GM19452 (cell line): ENCODE measurements around the gene EPGN.

Experiments used
- ATAC-seq: cut with Tn5 transposase; IDR thresholded peaks from one replicate; pipeline ENCODE4 v1.9.1; 2021; ENCODE audit not compliant: unreplicated experiment

EPGN gene

GRCh38 chr4:74309223-74309622 lies 953 bp downstream of the EPGN start:
- no peak for ATAC-seq

DNA sequence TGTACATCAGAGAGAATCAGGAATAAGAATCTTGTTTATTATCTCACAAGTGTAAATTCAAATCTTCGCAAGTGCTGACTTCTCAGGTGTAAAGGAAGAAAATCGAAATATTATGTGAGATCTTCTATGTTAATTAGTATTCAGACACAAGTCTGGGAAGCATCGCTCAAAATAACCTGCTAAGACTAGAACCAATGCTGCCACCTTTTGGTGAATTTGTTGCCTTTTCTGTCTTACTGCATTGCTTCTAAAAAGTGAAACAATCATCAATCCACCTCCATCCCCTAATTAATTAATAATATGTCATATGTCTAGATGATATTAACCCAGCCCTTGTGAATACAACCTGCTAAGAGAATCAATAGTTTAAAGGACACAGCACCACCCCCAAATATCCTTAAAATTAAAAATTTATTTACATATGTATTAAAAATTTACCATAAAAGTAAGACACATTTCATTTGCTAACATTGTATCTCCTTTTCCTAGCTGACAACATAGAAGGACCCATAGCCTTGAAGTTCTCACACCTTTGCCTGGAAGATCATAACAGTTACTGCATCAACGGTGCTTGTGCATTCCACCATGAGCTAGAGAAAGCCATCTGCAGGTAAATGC lies 3.5 kb downstream of the EPGN start:
- ATAC-seq = no peak

DNA sequence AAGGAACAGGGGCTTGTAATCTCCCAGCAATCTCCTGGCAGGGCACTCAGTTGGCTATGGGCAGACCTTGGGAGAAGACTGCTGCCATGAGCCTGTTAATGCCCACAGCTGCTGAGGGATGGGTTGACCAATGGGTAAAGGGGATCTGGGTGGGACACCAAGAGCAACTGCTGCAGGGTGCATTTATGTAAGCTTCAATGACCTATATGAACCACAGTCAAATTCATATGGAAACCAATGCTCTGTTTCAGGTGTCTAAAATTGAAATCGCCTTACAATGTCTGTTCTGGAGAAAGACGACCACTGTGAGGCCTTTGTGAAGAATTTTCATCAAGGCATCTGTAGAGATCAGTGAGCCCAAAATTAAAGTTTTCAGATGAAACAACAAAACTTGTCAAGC lies 6.1 kb downstream of the EPGN start:
- no peak for ATAC-seq

GRCh38 chr4:74314944-74315343 lies 6.7 kb downstream of the EPGN start:
- ATAC-seq = no peak

DNA sequence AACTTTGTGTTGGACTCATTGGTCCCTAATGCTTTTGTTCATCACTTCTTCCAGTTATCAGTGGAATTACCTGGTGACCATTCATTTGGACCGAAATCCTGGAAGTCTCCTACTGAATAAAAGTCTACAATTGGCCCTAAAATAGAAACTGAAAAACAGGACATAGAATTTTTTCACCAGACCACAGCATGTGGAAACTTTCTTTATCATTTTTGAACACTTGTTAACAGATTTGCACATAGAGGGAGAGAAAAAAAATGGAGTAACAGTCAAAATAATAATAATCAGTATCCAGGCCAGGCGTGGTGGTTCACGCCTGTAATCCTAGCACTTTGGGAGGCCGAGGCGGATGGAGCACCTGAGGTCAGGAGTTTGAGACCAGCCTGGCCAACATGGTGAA lies 7.1 kb downstream of the EPGN start:
- no peak for ATAC-seq

- no peak for ATAC-seq
Measured at GRCh38 chr4:74316397-74316796, 8.1 kb downstream of the EPGN start.

GRCh38 chr4:74317616-74318246 lies 9.5 kb downstream of the EPGN start:
- no peak for ATAC-seq

GRCh38 chr4:74318276-74318675 lies 10.0 kb downstream of the EPGN start:
- ATAC-seq = no peak

DNA sequence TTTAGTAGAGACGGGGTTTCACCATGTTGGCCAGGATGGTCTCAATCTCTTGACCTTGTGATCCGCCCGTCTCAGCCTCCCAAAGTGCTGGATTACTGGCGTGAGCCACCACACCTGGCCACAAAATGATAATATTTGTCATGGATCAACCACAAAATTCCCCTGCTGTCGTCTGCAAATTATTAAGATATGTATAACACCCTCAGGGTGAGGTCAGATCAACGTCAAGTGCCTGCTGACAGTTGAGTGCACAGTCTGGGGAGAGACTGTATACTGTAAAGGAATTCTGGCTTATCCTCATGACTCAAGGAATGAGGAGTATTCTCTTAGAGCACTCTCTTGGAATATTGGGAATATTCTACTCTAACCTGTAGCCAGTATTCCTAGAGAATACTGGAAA lies 11.2 kb downstream of the EPGN start:
- ATAC-seq = no peak

DNA sequence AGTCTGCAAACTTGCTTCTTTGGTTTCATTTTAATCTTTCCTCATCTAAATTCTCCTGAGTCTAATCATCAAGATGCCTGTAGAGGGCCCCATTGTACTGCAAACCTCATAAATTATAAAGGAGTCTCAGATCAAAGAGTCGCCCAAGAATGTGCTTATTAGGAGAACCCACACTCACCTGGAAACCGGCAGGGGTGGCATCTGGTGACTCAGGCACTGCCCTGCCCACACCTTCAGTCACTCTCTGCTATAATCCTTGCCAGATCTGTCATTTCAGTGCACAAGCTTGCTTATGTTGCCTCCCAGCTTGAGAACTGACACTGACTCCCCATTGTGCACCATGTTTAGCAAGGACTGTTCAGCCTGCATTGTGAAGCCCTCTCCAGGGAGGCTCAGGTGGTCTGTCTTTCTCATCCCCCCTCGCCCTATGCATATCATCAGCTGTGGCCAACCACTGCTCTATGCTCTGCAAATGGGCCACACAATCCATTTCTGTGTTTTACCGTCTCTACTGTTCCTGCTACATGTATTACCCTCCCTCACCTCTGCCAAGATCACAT lies 12.4 kb downstream of the EPGN start:
- peak; percentile 72 for ATAC-seq

GRCh38 chr4:74322301-74322700 lies 14.0 kb downstream of the EPGN start:
- ATAC-seq = no peak

- no peak for ATAC-seq
Measured at GRCh38 chr4:74323663-74324062, 15.4 kb downstream of the EPGN start.

GRCh38 chr4:74324262-74324661 lies 16.0 kb downstream of the EPGN start:
- no peak for ATAC-seq

DNA sequence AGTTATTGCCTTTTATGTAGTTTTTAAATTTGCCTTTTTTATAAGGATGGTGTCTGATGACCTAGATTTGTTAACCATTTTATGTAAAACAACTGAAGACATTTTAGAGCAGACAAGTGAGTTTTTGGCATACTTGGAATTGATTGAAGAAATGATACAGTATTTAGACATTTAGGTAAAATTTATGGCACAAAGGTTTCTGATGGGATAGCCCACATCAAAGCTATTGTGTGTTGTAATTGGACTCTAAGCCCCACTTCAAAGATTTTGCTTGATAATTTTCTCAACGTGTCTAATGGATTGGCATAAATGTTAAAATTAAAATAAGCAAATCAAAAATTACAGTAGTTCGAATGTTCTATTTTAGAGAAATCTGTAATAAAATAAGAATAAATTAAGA lies 17.6 kb downstream of the EPGN start:
- ATAC-seq = no peak

GRCh38 chr4:74327762-74328161 lies 19.5 kb downstream of the EPGN start:
- ATAC-seq = no peak

DNA sequence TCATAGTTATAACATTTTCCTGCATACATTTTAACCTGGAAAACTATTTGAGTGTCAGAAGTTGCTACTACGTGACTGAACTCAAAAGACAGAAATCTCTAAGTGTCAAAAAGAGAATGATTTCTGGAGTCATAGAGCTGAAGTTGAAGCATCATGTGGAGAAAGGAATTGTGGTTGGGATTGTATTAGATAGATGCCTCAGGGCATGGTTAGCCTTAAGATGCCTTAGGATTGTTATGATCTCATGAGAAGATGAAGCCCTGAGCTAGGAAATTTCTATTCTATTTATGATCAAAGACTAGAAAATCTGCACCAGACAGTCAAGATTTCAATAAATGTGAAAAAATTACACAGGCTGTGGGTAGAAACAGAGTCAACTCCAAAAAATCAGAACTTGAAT lies 20.2 kb downstream of the EPGN start:
- ATAC-seq = no peak

GRCh38 chr4:74329307-74329706 lies 21.0 kb downstream of the EPGN start:
- no peak for ATAC-seq

- ATAC-seq = no peak
Measured at GRCh38 chr4:74330295-74330750, 22.1 kb downstream of the EPGN start.

- no peak for ATAC-seq
Measured at GRCh38 chr4:74331252-74331651, 23.0 kb downstream of the EPGN start.

GRCh38 chr4:74331944-74332343 lies 23.7 kb downstream of the EPGN start:
- ATAC-seq = no peak

DNA sequence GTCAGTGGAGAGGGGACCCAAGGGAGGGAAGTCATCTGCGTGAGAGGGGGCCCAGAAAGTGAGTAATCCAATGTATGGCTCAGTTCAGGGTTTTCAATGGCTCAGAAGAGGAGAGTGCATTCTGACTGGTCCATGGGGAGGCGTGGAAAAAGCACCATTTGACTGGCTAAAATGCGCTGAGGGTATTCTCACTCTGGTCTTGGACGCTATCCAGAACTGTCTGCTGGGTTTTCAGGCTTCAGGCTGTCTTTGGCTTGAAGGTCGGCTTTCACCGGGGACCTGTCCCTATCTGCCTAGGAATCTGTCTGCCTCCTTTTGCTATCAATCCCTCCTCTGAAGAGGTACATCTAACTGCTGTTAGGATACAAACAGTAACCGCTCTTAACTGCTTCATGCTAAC lies 26.4 kb downstream of the EPGN start:
- no peak for ATAC-seq

GRCh38 chr4:74335341-74336021 lies 27.2 kb downstream of the EPGN start:
- peak; percentile 77 for ATAC-seq
